Pancreas (tissue), 10 donors: ENCODE measurements around the gene CD248. TPM values are rescaled to one million over a fixed set of nuclear protein-coding genes. Genes with fewer than 3 reads are reported as not detected.
"Not testable (repeated sequence)": the region's sequence is repeated elsewhere in the genome, so short reads cannot be mapped to it uniquely, and the experiment has no call there.

ENCODE experiments used
- ATAC-seq, 4 donors: fragments of 200-7000 bp; cut with Tn5 transposase; one replicate each; pipeline versions ENCODE4 v1.8.0 to v1.9.1; 2020; ENCODE audit warnings: mild to moderate bottlenecking in 4 of 4, moderate library complexity in 4 of 4
- DNase-seq, 6 donors: peaks; one replicate each; pipeline ENCODE4 v3.0.0-alpha.2; 2020
- FAIRE-seq: peaks from 2 replicates; lab custom pipeline; 2012; peaks lifted over from hg19 to GRCh38; lab: Jason Lieb, UNC
- H3K27ac ChIP-seq, 4 donors: fragments of 200-600 bp; sonication (generic); 1 replicate in 3 of 4; 2 replicates in 1 of 4; pipeline versions ENCODE4 v1.5.0 to v1.8.0; 2020
- H3K27me3 ChIP-seq, 4 donors: fragments of 200-600 bp; one replicate each; pipeline ENCODE4 v1.8.0; 2021
- H3K36me3 ChIP-seq, 3 donors: fragments of 200-600 bp; sonication (generic) in 1 of 3; one replicate each; pipeline versions ENCODE4 v1.5.0 to v1.8.0; 2020 to 2021
- H3K4me1 ChIP-seq, 3 donors: fragments of 200-600 bp; one replicate each; pipeline ENCODE4 v1.8.0; 2021
- H3K4me3 ChIP-seq, 4 donors: fragments of 200-600 bp; sonication (generic) in 2 of 4; one replicate each; pipeline versions ENCODE4 v1.5.0 to v1.8.0; 2020 to 2021
- H3K9me3 ChIP-seq, 4 donors: fragments of 200-600 bp; one replicate each; pipeline ENCODE4 v1.8.0; 2021
- CTCF ChIP-seq, 4 donors: fragments of 200-600 bp; sonication (generic) in 3 of 4; IDR thresholded peaks; one replicate each; pipeline versions ENCODE4 v1.5.0 to v1.8.0; 2021; ENCODE audit warnings: antibody characterized with exemption in 4 of 4
- WGBS, 2 donors: extraction: QIAGEN DNeasy Blood & Tissue Kit; methylation state at CpG; one replicate each; pipeline ENCODE4 v1.1.7; 2013; 5-methylcytosine and 5-hydroxymethylcytosine counted together
- intact Hi-C, 3 donors: fragments of 100-400 bp; cut with DNase I; formaldehyde crosslinking; loops; one replicate each; pipeline versions ENCODE4 v1.11.1 to v1.14.2; 2022
- polyA plus RNA-seq, 2 donors: library from polyadenylated mRNA; stranded (reverse); fragments of 200-250 nt; gene quantifications; one replicate each; pipeline ENCODE4 v1.2.3, GENCODE V29; 2013
- total RNA-seq, 6 donors: library from RNA; stranded (reverse); fragmentation: NEBNext Ultra II Directional in 4 of 6; extraction: Animal tissue kit (Norgen Biotek cat#: 25700) in 4 of 6; gene quantifications; one replicate each; pipeline versions ENCODE4 v1.2.1 to v1.2.4, GENCODE V29; 2021 to 2023
- donor health status: healthy with polysubstance abuse.
- donor health status: DM: no; HTN: no; CAD: no; lungs with moderate emphysema.
- donor health status: DM: no; HTN: no; CAD: no.
- donor health status: control.
- donor health status: control.
- donor health status: Bipolar disorder and iron deficiency.
- donor health status: DM: yes; HTN: yes; CAD: no.
- donor health status: DM: no; HTN: no; CAD: no.
- donor health status: DM: no; HTN: no; CAD: no.
- donor health status: DM: yes; HTN: yes; CAD: no.

The CD248 gene
- total and polyA plus RNA-seq, 8 donors: 1.2 to 17.7 (median 3.8) TPM

DNA sequence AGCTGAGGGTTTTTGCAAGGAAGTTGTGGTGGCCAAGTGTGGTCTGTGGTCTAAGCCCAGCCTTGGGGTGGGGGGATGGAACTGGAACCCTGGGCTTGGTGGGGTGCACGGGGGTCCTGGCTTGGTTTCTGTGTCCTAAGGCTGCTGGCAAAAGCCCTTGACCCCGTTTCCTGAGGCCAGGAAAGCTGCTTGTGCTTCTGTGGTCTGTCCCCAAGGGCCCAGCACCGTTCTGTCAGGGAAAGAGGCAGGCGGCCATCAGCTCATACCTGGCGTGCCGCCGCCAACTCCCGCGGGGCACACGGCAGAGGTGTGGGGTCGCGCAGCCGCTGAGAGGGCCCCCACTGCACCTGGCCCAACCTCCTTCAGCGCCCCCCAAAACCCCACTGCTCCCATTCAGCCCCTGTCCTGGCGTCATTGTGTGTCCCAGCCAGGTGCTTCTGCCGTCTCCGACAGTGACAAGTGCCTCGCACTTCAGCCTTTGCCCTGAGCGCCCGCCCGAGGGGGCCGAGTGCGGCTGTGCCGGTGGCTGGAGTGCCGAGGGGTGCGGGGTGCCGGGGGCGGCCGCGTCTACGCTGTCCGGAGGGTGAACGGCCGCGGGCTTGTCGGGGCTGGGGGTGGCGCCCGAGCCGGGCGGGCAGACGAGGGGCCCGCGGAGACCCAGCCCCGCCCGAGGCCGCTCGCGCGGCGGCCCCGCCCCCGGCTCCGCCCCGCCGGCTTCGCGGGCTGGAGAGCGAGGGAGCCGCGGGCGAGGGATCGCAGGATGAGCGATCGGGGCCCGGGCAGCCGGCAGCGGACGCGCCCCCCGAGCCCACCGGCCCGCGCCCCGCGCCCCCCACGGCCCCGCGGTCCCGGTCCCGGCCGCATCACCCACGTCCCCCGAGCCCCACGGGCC, 39.1 kb downstream of the CD248 start, which contains the start of gene CNIH2:
TSS of gene CNIH2 (plus strand) at position 705 of the 892 bp plus-strand sequence. CDS start 282 bp downstream, outside the sequence.
- ATAC-seq (peak; percentile 8 to 49 (median 26)), FAIRE-seq (no peak), DNase-seq (peak in 4 of 6 donors; percentile 37 to 81 (median 68))
- no peak within 1 kb of the TSS for H3K27ac ChIP-seq
- TF ChIP-seq CTCF (IDR thresholded peaks at IDR 0.05): no peak
- peaks cover 0 to 26% (median 20%) of the 10 kb centered on the region in 3 donors for H3K36me3 ChIP-seq
- H3K4me1 ChIP-seq: peaks cover 0 to 5% (median 0%) of the 10 kb centered on the region in 3 donors
- no peaks in the 10 kb centered on the region for H3K27me3 ChIP-seq
- peak within 1 kb of the TSS in 2 of 4 donors; percentile 24 to 35 for H3K4me3 ChIP-seq
- no peaks in the 10 kb centered on the region for H3K9me3 ChIP-seq
- intact Hi-C loops: no loop called here
- 4 to 6% methylated on average over 37 to 84 of the region's 84 CpGs for WGBS, 2 donors

GRCh38 chr11:66277064-66277463, 39.8 kb downstream of the CD248 start:
- H3K27me3 ChIP-seq, intact Hi-C loops, H3K4me3 ChIP-seq, H3K4me1 ChIP-seq, H3K9me3 ChIP-seq, ATAC-seq, H3K27ac ChIP-seq, FAIRE-seq: not testable (repeated sequence)
- WGBS, 2 donors: 78 to 84% methylated on average over 4 of the region's 4 CpGs
- H3K36me3 ChIP-seq: peaks cover 0 to 33% (median 27%) of the 10 kb centered on the region in 3 donors
- peak in 1 of 6 donors; percentile 38 for DNase-seq

GRCh38 chr11:66276619-66277018, 40.2 kb downstream of the CD248 start:
- peak in 1 of 6 donors; percentile 64 for DNase-seq
- FAIRE-seq, H3K4me1 ChIP-seq, H3K27me3 ChIP-seq, H3K9me3 ChIP-seq, intact Hi-C loops, ATAC-seq, H3K27ac ChIP-seq, H3K4me3 ChIP-seq: not testable (repeated sequence)
- peaks cover 0 to 34% (median 29%) of the 10 kb centered on the region in 3 donors for H3K36me3 ChIP-seq
- WGBS, 2 donors: 85 to 90% methylated on average over 11 to 13 of the region's 13 CpGs

DNA sequence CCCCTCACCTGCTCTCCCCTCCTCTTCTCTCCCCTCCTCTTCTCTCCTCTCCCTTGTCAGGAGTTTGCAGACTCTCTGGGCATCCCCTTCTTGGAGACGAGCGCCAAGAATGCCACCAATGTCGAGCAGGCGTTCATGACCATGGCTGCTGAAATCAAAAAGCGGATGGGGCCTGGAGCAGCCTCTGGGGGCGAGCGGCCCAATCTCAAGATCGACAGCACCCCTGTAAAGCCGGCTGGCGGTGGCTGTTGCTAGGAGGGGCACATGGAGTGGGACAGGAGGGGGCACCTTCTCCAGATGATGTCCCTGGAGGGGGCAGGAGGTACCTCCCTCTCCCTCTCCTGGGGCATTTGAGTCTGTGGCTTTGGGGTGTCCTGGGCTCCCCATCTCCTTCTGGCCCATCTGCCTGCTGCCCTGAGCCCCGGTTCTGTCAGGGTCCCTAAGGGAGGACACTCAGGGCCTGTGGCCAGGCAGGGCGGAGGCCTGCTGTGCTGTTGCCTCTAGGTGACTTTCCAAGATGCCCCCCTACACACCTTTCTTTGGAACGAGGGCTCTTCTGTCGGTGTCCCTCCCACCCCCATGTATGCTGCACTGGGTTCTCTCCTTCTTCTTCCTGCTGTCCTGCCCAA, 40.7 kb downstream of the CD248 start:
- WGBS, 2 donors: 88 to 90% methylated on average over 14 of the region's 14 CpGs
- Histone ChIP-seq H3K4me3 (no peak overlapping the region), H3K27me3 (no peaks in the 10 kb centered on the region), H3K36me3 (peaks cover 0 to 34% (median 29%) of the 10 kb centered on the region in 3 donors), H3K27ac (no peak overlapping the region), H3K4me1 (peaks cover 0 to 3% (median 0%) of the 10 kb centered on the region in 3 donors), H3K9me3 (no peaks in the 10 kb centered on the region)
- DNase-seq (peak in 1 of 6 donors; percentile 61), FAIRE-seq (no peak), ATAC-seq (no peak)
- intact Hi-C loops: no loop called here
- no peak for TF ChIP-seq CTCF (IDR thresholded peaks at IDR 0.05)

- no peak for FAIRE-seq
- intact Hi-C loops: no loop called here
- Histone ChIP-seq H3K36me3 (peaks cover 0 to 34% (median 29%) of the 10 kb centered on the region in 3 donors), H3K4me3 (no peak overlapping the region), H3K4me1 (peaks cover 0 to 3% (median 0%) of the 10 kb centered on the region in 3 donors), H3K9me3 (no peaks in the 10 kb centered on the region), H3K27me3 (no peaks in the 10 kb centered on the region), H3K27ac (no peak overlapping the region)
- 91 to 92% methylated on average over 7 to 8 of the region's 8 CpGs for whole genome bisulfite sequencing, 2 donors
- no peak for ATAC-seq
- no peak for TF ChIP-seq CTCF (IDR thresholded peaks at IDR 0.05)
- DNase-seq: no peak
These were observed 41.4 kb downstream of the CD248 start for GRCh38 chr11:66275396-66275795.
